Erythroblast (primary cell): ENCODE results near the gene PCNX1.

Source experiments
- GATA1 ChIP-seq: IDR thresholded peaks from 2 replicates; pipeline ENCODE4 v1.6.1; 2011; ENCODE audit warnings: low read depth, mild to moderate bottlenecking, control low read depth, low read length, moderate library complexity
- POLR2A ChIP-seq: IDR thresholded peaks from 2 replicates; pipeline ENCODE4 v1.6.1; 2011; ENCODE audit warnings: mild to moderate bottlenecking, low read length

- TF ChIP-seq POLR2A (no peak), GATA1 (no peak)
Measured at GRCh38 chr14:70898111-70898745, 9.0 kb upstream of the PCNX1 start.
